ENCODE results near the gene MYO15A.

The MYO15A gene

GRCh38 chr17:18177722-18178121, 69.2 kb downstream of the MYO15A start:
- no peak for TF ChIP-seq POLR2AphosphoS5 (IDR thresholded peaks at IDR 0.05; ENCODE audit: low read depth, low read length)
- no peak for TF ChIP-seq REST (IDR thresholded peaks at IDR 0.05; ENCODE audit: insufficient read depth in 1 of 2, low read depth in 2 of 2, low read length in 2 of 2)
- TF ChIP-seq TAF1 (IDR thresholded peaks at IDR 0.05; ENCODE audit: borderline replicate concordance, insufficient read depth, low read length): no peak
- no peak for TF ChIP-seq SIN3A (IDR thresholded peaks at IDR 0.05; ENCODE audit: borderline replicate concordance, insufficient read depth, low read length)

- TF ChIP-seq FOXP2 (optimal IDR thresholded peaks at IDR 0.05; ENCODE audit: borderline replicate concordance, extremely low read depth, extremely low read length, insufficient read depth) (no peak), SIN3A (IDR thresholded peaks at IDR 0.05; ENCODE audit: borderline replicate concordance, insufficient read depth, low read length) (no peak), POLR2AphosphoS5 (IDR thresholded peaks at IDR 0.05; ENCODE audit: low read depth, low read length) (no peak), REST (IDR thresholded peaks at IDR 0.05; ENCODE audit: insufficient read depth in 1 of 2, low read depth in 2 of 2, low read length in 2 of 2) (no peak), TAF1 (IDR thresholded peaks at IDR 0.05; ENCODE audit: borderline replicate concordance, insufficient read depth, low read length) (no peak)
These were observed 70.6 kb downstream of the MYO15A start for GRCh38 chr17:18179196-18179595.

- TF ChIP-seq SIN3A (IDR thresholded peaks at IDR 0.05; ENCODE audit: borderline replicate concordance, insufficient read depth, low read length) (no peak), TAF1 (IDR thresholded peaks at IDR 0.05; ENCODE audit: borderline replicate concordance, insufficient read depth, low read length) (no peak), POLR2AphosphoS5 (IDR thresholded peaks at IDR 0.05; ENCODE audit: low read depth, low read length) (no peak)
These were observed 71.2 kb downstream of the MYO15A start for GRCh38 chr17:18179804-18180203.

- TF ChIP-seq SIN3A (IDR thresholded peaks at IDR 0.05; ENCODE audit: borderline replicate concordance, insufficient read depth, low read length) (no peak), REST (IDR thresholded peaks at IDR 0.05; ENCODE audit: insufficient read depth in 1 of 2, low read depth in 2 of 2, low read length in 2 of 2) (no peak), TAF1 (IDR thresholded peaks at IDR 0.05; ENCODE audit: borderline replicate concordance, insufficient read depth, low read length) (no peak)
These were observed 72.8 kb downstream of the MYO15A start for GRCh38 chr17:18181358-18181757.

GRCh38 chr17:18182110-18182977, 73.8 kb downstream of the MYO15A start:
- TF ChIP-seq REST (IDR thresholded peaks at IDR 0.05; ENCODE audit: insufficient read depth in 1 of 2, low read depth in 2 of 2, low read length in 2 of 2) (no peak), POLR2AphosphoS5 (IDR thresholded peaks at IDR 0.05; ENCODE audit: low read depth, low read length) (no peak), TAF1 (IDR thresholded peaks at IDR 0.05; ENCODE audit: borderline replicate concordance, insufficient read depth, low read length) (no peak), SIN3A (IDR thresholded peaks at IDR 0.05; ENCODE audit: borderline replicate concordance, insufficient read depth, low read length) (no peak), FOXP2 (optimal IDR thresholded peaks at IDR 0.05; ENCODE audit: borderline replicate concordance, extremely low read depth, extremely low read length, insufficient read depth) (no peak)

Measured in PFSK-1 (cell line).